KMS-11 (cell line): ENCODE results near the gene TTF2.

ENCODE experiments used
- H2AFZ ChIP-seq: fragments of 200-600 bp; sonication (generic); 2 replicates; pipeline ENCODE4 v1.6.1; 2016; ENCODE audit warnings: antibody characterized with exemption, mixed run types, low read depth
- H3K27ac ChIP-seq: fragments of 200-600 bp; sonication (generic); 2 replicates; pipeline ENCODE4 v1.6.1; 2016; ENCODE audit warnings: mild to moderate bottlenecking, mixed run types
- H3K27me3 ChIP-seq: fragments of 200-600 bp; sonication (generic); 2 replicates; pipeline ENCODE4 v1.6.1; 2017; ENCODE audit warnings: mild to moderate bottlenecking, low read depth, mixed run types, moderate library complexity; ENCODE audit not compliant: insufficient read depth
- H3K36me3 ChIP-seq: fragments of 200-600 bp; sonication (generic); 2 replicates; pipeline ENCODE4 v1.6.1; 2017; ENCODE audit warnings: mild to moderate bottlenecking, mixed run types; ENCODE audit not compliant: insufficient read depth
- H3K4me1 ChIP-seq: fragments of 200-600 bp; sonication (generic); 2 replicates; pipeline ENCODE4 v1.6.1; 2016; ENCODE audit warnings: mild to moderate bottlenecking, low read depth, mixed run types; ENCODE audit not compliant: poor library complexity, severe bottlenecking
- H3K4me2 ChIP-seq: fragments of 200-600 bp; sonication (generic); 2 replicates; pipeline ENCODE4 v1.7.0; 2016; ENCODE audit warnings: mild to moderate bottlenecking, mixed run types
- H3K4me3 ChIP-seq: fragments of 200-600 bp; sonication (generic); IDR thresholded peaks from 2 replicates; pipeline ENCODE4 v1.6.1; 2017; ENCODE audit warnings: low read depth, low read length, mixed read lengths; ENCODE audit not compliant: insufficient read depth
- H3K79me2 ChIP-seq: fragments of 200-600 bp; sonication (generic); 2 replicates; pipeline ENCODE4 v1.6.1; 2016; ENCODE audit warnings: low read depth, mixed run types; ENCODE audit not compliant: insufficient read depth
- H3K9ac ChIP-seq: fragments of 200-600 bp; sonication (generic); 2 replicates; pipeline ENCODE4 v1.6.1; 2016; ENCODE audit warnings: mild to moderate bottlenecking, mixed run types
- H4K20me1 ChIP-seq: fragments of 200-600 bp; sonication (generic); 2 replicates; pipeline ENCODE4 v1.6.1; 2016; ENCODE audit warnings: mild to moderate bottlenecking, mixed run types; ENCODE audit not compliant: insufficient read depth
- CTCF ChIP-seq: fragments of 200-600 bp; sonication (generic); conservative IDR thresholded peaks from 2 replicates; pipeline ENCODE4 v1.6.1; 2017; ENCODE audit warnings: low read depth, mild to moderate bottlenecking, antibody characterized with exemption, low read length, moderate library complexity, mixed read lengths

Gene TTF2

GRCh38 chr1:117015724-117016123 is 44.4 kb upstream of the TTF2 start:
- Histone ChIP-seq H3K36me3 (no peaks in the 10 kb centered on the region), H3K4me1 (no peaks in the 10 kb centered on the region), H3K4me2 (no peak overlapping the region), H3K79me2 (no peaks in the 10 kb centered on the region), H2AFZ (no peak overlapping the region), H3K4me3 (no peak overlapping the region), H3K27ac (no peak overlapping the region), H4K20me1 (no peaks in the 10 kb centered on the region), H3K9ac (no peak overlapping the region), H3K27me3 (no peaks in the 10 kb centered on the region)
- no peak for TF ChIP-seq CTCF

DNA sequence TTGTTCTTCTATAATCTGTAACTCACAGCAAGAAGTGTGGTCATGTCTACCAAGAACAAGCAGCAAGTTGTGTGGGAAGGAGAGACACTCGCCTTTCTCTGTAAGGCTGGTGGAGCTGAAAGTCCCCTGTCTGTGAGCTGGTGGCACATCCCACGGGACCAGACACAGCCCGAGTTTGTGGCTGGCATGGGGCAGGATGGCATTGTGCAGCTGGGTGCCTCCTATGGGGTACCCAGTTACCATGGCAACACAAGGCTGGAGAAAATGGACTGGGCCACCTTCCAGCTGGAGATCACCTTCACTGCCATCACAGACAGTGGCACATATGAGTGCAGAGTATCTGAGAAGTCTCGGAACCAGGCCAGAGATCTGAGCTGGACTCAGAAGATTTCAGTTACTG is 43.1 kb upstream of the TTF2 start:
- TF ChIP-seq CTCF = no peak
- no peak overlapping the region for H3K4me3 ChIP-seq
- no peak overlapping the region for H2AFZ ChIP-seq
- H4K20me1 ChIP-seq = no peaks in the 10 kb centered on the region
- no peaks in the 10 kb centered on the region for H3K79me2 ChIP-seq
- no peak overlapping the region for H3K4me2 ChIP-seq
- no peaks in the 10 kb centered on the region for H3K4me1 ChIP-seq
- H3K27ac ChIP-seq = no peak overlapping the region
- no peaks in the 10 kb centered on the region for H3K27me3 ChIP-seq
- no peak overlapping the region for H3K9ac ChIP-seq
- no peaks in the 10 kb centered on the region for H3K36me3 ChIP-seq

DNA sequence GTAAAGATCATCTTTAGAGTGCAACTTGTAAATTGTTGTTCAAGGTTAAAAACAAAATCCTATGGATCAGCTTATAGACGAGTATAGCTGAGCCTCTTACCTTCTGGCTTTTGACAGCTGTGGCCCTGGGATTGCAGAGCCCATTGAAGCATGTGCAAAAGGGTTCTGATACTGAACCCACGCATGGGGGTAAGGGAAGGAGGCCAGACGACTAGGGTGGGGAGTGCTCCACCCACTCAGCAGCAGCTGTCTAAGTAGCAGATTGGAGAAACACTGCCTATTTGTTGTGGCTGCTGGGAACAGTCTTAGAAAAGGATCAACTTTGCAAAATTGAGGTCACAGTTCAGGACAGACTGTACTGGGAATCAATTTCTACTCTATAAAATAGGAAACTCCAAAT is 42.5 kb upstream of the TTF2 start:
- no peaks in the 10 kb centered on the region for H3K79me2 ChIP-seq
- H3K4me1 ChIP-seq = no peaks in the 10 kb centered on the region
- no peaks in the 10 kb centered on the region for H3K36me3 ChIP-seq
- no peaks in the 10 kb centered on the region for H4K20me1 ChIP-seq
- H3K27ac ChIP-seq = no peak overlapping the region
- TF ChIP-seq CTCF = no peak
- H2AFZ ChIP-seq = no peak overlapping the region
- no peak overlapping the region for H3K9ac ChIP-seq
- no peak overlapping the region for H3K4me3 ChIP-seq
- no peak overlapping the region for H3K4me2 ChIP-seq
- no peaks in the 10 kb centered on the region for H3K27me3 ChIP-seq

- no peak for TF ChIP-seq CTCF
These were observed 39.5 kb upstream of the TTF2 start for GRCh38 chr1:117020526-117021156.

More at GRCh38 chr1:117020526-117021156, 39.5 kb upstream of the TTF2 start:
- H3K4me1 ChIP-seq = no peaks in the 10 kb centered on the region
- no peak overlapping the region for H3K9ac ChIP-seq
- H3K27me3 ChIP-seq = no peaks in the 10 kb centered on the region
- H3K79me2 ChIP-seq = no peaks in the 10 kb centered on the region
- H3K36me3 ChIP-seq = no peaks in the 10 kb centered on the region
- no peak overlapping the region for H3K27ac ChIP-seq
- no peaks in the 10 kb centered on the region for H4K20me1 ChIP-seq
- H2AFZ ChIP-seq = no peak overlapping the region
- no peak overlapping the region for H3K4me2 ChIP-seq
- no peak overlapping the region for H3K4me3 ChIP-seq
